ENCODE data around the gene RPS25.

DNA sequence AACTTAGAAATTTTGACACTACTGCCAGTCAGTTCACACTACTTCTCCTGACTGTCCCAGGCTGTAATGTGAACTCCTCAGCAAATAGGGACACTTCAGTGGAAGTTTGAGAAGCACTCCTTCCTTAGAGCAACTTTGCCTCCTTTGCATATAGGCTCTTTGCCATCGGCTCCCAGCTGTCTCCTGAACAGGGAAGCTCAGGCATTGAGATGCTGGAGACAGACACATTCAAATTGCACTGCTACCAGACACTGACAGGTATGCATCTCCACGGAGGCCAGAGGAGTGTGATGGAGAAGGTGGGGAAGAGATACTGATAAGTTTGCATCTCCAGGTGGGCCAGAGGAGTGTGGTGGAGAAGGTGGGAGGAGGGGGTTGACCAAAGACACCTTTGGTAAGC lies 1.9 kb upstream of the RPS25 start:
- TF ChIP-seq PATZ1 (CRISPR knock-in tag; IDR thresholded peaks at IDR 0.05; ENCODE audit: borderline replicate concordance) (no peak), TCF4 (CRISPR knock-in tag; IDR thresholded peaks at IDR 0.05; ENCODE audit: borderline replicate concordance) (no peak), GLIS3 (CRISPR knock-in tag; IDR thresholded peaks at IDR 0.05) (no peak), ZFP30 (CRISPR knock-in tag; IDR thresholded peaks at IDR 0.05) (no peak), ESRRG (CRISPR knock-in tag; IDR thresholded peaks at IDR 0.05) (no peak), ZFP3 (CRISPR knock-in tag; IDR thresholded peaks at IDR 0.05) (no peak)
- TF ChIP-seq, protein P1, sequence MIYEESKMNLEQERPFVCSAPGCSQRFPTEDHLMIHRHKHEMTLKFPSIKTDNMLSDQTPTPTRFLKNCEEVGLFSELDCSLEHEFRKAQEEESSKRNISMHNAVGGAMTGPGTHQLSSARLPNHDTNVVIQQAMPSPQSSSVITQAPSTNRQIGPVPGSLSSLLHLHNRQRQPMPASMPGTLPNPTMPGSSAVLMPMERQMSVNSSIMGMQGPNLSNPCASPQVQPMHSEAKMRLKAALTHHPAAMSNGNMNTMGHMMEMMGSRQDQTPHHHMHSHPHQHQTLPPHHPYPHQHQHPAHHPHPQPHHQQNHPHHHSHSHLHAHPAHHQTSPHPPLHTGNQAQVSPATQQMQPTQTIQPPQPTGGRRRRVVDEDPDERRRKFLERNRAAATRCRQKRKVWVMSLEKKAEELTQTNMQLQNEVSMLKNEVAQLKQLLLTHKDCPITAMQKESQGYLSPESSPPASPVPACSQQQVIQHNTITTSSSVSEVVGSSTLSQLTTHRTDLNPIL (CRISPR knock-in tag; IDR thresholded peaks at IDR 0.05; ENCODE audit: low read depth), result no peak

Measured in SK-N-SH treated with all-trans-retinoic acid at 6 μM for 48 hours (cell line).